Stimulated activated CD8-positive, alpha-beta memory T cell treated with anti-CD3 and anti-CD28 coated beads, Interleukin-12 subunit alpha, Interleukin-12 subunit beta, amount 100 ng/mL, for 24 hours (primary cell): ENCODE results near the gene FLII.

Experiments used
- DNase-seq: peaks from one replicate; pipeline ENCODE4 v3.0.0-alpha.2; 2020; ENCODE audit errors: extremely low read depth

FLII gene

DNA sequence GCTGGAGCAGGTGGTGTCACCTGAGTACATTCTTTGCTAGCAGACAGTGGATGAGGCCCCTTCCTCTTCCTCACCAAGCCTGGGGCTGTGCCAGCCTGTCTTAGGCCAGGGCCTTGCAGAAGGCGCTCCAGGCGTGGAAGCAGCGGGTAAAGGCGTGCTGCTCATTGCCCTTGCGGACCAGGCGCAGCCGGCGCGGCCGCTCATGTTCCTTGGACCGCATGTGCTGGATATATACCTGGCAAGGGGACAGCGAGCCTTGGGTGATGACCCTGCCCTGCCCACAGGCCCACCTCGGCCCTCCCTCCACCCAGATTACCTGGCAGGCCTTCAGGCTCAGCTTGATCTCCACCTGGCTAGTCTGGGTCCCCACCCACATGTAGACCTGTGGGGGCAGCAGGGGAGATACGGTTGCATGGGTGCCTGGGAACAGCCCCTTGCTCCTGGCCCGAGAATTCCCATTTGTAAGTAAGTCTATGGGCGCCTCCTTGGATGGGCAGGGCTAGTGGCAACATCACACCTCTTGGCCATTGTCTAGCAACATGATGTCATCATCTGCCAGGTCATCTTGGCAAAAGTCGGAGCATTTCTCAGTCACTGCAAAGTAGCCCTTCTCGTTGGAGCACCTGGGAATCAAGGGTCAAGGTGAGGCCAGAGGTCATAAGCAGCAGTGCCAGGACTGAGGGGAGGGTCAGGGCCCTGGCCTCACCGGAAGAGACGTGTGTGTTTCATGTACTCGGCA, 13.3 kb downstream of the FLII start:
- DNase-seq: no peak

DNA sequence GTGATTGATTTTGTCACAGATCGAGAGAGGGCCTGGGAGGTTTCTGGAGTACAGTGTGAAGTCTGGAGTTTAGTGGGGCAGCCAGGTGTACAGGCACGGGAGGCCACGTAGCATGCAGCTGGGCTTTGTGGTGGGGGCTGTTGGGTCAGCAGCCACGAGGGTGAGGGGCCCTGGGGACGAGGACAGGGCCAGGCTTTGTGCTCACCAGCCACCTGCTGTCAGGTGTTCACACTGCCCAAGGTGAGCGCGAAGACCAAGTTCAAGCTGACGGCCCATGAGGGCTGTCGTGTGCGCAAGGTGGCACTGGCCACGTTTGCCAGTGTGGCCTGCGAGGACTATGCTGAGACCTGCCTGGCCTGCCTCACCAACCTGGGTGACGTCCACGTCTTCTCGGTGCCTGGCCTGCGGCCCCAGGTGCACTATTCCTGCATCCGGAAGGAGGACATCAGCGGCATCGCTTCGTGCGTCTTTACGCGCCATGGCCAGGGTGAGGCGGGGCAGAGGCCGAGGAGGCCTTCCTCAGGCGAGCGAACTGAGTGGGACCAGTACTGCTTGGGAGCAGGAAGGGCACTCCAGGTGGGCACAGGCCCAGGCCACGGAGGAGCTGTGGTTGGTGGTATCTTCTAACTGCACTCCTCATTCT, 17.2 kb downstream of the FLII start:
- no peak for DNase-seq

- DNase-seq: no peak
Measured at GRCh38 chr17:18240449-18240848, 18.1 kb downstream of the FLII start.

DNA sequence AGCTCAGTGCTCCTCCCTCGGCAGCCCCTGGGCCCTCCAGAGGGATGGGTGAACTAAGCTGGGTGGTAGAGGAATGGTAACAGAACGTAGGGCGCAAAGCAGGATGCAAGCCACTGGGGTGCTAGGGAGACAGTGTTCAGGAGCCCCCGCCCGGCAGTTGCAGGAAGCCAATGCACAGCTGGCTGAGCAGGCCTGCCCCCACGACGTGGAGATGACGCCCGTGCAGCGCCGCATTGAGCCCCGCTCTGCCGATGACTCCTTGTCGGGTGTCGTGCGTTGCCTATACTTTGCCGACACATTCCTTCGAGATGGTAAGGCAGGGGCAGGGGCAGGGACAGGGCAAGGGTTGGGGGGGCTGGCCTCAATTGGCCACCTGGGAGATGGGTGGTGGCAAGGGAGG, 20.2 kb downstream of the FLII start:
- DNase-seq: no peak

- no peak for DNase-seq
Measured at GRCh38 chr17:18237461-18237860, 21.1 kb downstream of the FLII start.

DNA sequence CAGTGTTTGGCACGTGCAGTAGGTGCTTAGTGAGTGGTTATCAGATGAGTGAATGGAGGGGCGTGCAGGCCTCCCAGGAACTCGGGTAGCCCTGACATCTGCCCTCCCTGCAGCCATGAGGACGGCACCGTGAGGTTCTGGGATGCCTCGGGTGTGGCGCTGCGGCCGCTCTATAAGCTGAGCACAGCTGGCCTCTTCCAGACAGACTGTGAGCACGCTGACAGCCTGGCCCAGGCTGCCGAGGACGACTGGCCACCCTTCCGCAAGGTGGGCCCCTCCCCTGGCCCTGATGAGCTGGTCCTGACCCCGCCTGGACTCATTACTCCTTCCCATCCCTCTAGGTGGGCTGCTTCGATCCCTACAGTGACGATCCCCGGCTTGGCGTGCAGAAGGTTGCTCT, 22.0 kb downstream of the FLII start:
- DNase-seq: no peak

GRCh38 chr17:18235743-18236256, 22.7 kb downstream of the FLII start:
- DNase-seq: no peak

DNA sequence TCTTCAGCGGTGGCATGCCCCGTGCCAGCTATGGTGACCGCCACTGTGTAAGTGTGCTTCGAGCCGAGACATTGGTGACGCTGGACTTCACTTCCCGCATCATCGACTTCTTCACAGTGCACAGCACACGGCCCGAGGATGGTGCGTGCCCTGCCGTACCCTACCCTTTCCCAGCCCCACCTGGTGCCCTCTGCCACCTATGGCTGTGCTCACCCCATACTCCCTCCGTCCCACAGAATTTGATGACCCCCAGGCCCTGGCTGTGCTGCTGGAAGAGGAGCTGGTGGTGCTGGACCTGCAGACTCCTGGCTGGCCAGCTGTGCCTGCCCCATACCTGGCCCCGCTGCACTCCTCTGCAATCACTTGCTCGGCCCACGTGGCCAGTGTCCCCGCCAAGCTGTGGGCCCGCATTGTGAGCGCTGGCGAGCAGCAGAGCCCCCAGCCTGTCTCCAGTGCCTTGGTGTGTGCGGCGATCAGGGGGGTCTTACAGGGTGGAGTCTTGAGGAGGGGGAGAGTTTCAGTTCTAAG, 23.6 kb downstream of the FLII start:
- DNase-seq: no peak

- DNase-seq: no peak
Measured at GRCh38 chr17:18233803-18234518, 24.6 kb downstream of the FLII start.

DNA sequence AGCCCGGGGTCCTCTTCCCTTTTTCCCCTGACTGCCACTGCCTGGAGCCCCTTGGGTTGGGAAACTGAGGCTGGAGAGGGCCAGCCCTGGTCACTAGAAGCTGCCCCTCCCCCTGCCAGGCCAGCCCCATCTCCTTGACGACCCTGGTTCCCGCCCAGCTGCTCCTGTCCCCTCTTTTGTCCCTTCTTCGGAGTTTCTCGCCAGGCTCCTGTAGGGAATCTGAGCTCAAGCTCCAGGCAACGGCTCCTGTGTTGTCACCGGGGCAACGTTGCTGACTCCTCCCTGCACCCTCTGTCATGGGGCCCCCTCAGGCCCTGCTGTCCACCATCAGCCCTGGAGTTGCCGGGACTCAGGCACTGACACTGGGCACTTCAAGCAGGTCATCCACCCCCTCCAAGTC, 27.4 kb downstream of the FLII start:
- no peak for DNase-seq

DNA sequence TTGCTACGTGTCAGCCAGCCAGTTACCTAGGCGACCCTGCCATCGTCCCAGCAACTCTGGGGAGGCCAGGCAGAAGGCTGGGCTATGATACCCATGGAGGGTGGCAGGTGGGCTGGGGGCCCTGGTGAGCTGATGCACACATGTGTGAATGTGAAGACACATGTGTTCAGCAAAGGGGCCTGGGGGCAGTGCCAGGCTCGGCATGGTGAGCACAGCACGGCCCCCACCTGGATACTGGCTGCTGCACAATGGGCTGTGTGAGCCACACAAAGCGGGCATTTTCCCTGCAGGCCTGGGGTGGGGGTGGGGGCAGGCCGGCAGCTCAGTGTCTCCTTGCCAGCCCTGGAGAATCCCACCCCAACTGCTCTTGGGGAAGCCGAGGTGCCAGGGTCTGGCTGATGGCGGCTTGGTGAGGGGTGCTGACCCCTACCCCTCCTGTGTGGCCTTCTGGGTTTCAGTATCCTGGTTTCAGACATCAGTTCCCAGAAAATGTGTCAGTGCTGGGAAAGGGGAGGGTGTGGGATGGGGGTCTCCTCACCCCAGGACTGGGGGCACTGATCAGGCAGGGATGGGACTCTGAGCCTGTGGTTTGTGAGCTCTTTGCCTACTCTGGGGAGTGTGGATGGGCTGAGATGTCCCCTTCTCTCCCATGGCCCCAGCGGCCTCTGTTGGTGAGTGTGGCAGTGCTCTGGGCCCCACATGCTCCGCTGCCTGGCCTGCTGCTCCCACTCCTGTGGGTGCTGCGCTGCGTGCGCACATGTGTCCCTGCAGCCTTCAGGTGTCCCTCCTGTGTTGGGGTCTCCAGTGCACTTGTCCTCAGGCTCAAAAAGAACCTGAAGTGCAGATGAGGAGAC, 28.0 kb downstream of the FLII start:
- DNase-seq: no peak

DNA sequence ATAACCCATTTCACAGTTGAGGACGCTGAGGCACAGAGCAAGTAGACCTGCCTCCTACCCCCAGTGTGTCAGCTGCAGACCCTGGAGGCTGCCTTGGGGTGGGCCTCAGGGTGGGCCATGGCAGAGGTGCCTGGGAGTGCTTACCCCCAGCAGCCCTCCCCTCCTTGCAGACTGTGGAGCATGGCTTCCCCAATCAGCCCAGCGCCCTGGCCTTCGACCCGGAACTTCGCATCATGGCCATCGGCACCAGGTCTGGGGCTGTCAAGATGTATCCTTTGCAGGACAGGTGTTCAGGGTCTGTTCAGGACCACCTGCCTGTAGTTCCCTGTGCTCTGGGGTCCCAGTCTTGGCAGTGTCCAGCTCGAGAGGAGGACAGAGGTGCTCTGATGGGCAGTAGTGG, 28.8 kb downstream of the FLII start:
- DNase-seq: no peak

GRCh38 chr17:18229254-18229653, 29.3 kb downstream of the FLII start:
- no peak for DNase-seq

DNA sequence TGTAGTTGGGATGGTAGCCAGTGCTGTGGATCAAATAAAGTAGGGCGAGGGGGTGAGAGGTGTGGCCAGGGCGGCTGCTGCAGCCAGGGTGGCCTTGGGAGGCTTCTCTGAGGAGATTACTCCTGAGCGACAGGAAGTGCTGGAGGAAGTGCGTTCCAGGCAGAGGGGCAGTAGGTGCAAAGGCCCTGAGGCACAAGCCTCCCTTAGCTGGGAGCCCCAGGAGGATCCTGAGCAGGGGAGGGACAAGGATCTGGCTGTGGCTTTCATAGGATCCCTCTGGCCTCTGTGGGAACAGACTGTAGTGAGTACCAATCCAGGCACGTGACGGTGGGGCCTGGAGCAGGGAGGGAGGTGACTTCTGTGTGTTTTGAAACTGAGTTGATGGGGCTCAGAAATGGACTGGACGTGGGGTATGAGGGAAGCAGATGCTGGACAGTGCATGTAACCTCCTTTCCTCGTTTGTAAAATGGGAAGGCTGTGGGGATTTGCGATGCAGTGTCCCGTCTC, 30.3 kb downstream of the FLII start:
- DNase-seq: no peak

GRCh38 chr17:18227635-18228034, 30.9 kb downstream of the FLII start:
- no peak for DNase-seq

DNA sequence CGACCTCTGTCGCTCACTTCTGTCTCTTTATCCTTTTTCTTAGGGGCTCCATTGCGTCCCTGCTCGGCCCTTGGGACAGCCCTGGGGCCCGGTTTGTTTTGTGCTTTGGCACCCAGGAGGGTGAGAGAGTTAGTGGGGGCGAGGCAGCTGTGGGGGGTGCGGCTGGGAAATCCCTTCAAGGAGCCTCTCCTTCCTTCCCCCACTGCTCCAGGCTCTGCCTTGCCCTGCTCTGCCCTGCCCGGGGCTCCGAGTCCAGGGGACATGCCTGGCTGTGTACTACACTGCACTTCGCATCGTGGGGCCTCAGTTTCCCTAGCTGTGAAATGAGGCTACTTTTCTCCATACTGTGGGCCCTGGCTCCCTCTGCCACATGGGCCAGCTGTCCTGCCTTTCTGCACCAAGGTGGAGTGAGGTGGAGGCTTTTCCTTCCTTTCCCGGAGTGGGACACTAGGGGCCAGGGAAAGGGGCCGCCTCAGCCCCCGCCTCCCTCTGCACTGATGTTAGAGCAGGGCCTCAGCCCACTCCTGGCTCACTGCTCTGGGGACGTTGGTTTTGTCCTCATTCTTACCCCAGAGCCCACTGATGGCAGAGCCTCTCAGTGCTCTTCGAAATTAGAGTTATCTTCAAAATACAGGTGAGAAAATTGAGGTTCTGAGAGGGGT, 32.1 kb downstream of the FLII start:
- no peak for DNase-seq

DNA sequence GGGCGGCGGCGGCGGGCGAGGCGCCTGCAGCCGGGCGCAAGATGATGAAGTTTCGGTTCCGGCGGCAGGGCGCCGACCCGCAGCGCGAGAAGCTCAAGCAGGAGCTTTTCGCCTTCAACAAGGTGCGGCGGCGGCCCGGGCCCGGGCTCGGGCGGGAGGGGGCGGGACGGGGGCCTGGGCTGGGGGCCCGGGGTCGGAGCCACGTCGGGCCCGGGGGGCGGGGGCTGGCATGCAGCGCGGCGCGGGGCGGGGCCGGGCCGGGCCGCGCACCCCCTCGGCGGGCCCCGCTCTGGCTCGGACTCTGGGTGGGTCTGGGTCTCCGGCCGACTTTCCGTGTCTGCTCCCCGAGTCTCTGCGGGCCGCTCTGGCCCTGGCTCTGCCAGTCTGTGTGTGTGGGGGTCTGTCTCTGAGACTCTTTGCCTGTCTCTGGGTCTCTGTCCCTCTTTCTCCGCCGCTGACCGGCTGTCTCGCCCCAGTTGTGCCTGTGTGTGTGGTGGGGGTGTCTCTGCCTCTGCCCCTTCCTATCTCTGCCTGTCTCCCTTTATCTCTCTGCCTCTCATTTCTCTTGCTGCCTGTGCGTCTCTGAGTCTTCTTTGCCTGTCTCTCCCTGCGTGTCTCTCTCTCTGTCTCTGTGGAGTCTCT, 32.8 kb downstream of the FLII start:
- no peak for DNase-seq

DNA sequence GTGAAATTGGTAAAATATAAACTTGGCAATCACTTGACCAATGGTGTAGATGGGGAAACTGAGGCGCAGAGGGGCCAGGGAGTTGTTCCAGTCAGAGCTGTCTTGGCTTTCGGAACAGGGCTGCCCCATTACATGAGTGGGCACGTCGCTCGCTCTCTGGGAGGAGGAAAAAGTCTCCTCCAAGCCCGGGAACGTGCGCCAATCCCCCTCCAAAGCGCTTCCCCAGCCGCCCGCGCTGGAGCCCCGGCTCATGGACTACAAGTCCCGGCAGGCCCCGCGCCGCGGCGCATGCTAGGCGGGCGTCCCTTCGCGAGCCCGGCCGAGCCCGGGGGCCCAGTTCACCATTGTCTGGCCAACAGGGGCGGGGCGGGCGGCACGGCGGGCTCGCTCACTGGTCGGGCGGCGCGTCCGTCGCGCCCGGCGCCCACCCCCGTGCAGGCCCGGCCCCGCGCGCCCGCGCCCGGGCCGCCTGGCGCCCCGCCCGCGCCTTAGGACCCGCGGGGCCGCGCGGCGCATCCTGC, 33.4 kb downstream of the FLII start, which contains the start of gene LLGL1:
LLGL1 (plus strand) TSS at position 515 of the 521 bp plus-strand sequence. CDS start 48 bp downstream, outside the sequence.
- peak; percentile 90 for DNase-seq

DNA sequence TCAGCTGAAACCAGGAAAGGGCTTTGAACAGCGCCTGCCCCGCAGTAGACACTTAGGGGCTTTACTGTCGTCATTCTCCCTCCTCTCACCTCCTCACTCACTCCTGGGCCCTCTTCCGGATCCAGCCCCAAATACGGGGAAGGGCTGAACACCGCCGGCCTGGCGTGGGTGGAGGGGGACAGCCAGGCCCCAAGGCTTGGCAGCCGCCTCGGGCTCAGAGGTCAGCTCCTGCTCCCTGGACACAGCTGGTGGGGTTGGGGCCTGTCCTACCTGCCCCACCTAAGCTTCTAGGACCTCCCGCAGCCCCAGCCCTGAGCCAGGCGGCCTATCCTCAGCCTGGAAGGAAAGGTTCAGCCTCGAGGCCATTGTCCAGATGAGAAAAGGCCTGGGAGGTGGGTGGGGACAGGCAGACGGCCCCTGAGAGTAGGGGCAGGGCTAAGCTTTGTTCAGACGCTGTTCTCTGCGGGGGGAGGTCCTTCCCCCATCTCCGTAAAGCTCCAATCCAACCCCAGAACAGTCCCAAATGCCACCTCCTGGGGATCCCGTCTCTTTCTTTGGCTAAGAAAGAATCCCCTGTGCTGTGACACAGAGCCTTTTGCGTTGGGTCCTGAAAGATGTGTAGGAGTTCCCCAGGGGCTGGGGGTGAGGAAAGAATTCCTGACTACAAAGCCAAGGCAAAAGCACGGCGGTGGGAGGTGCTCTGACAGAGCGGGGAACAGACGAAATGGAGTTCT, 34.0 kb downstream of the FLII start:
- no peak for DNase-seq
